H1 (cell line): ENCODE measurements around the gene FOXN3. TPM values are rescaled to one million over a fixed set of nuclear protein-coding genes. Genes with fewer than 3 reads are reported as not detected.

Source experiments
- EP300 ChIP-seq, 2 experiments: IDR thresholded peaks; 1 replicate in 1 of 2; 2 replicates in 1 of 2; pipeline ENCODE4 v1.6.1; 2011 to 2012; ENCODE audit warnings: low read depth in 2 of 2, low read length in 2 of 2, mild to moderate bottlenecking in 2 of 2, borderline replicate concordance in 1 of 2, inconsistent platforms in 1 of 2, moderate library complexity in 1 of 2
- JUN ChIP-seq: IDR thresholded peaks from 2 replicates; pipeline ENCODE4 v1.6.1; 2011; ENCODE audit warnings: low read depth, mild to moderate bottlenecking, improper control_type of control experiment, low read length
- NANOG ChIP-seq: IDR thresholded peaks from 2 replicates; pipeline ENCODE4 v1.6.1; 2011; ENCODE audit warnings: low read length, low read depth, mild to moderate bottlenecking, inconsistent platforms; ENCODE audit not compliant: insufficient read depth, poor library complexity, severe bottlenecking
- POLR2A ChIP-seq, 2 experiments: IDR thresholded peaks; 1 replicate in 1 of 2; 2 replicates in 1 of 2; pipeline ENCODE4 v1.6.1; 2011; ENCODE audit warnings: low read depth in 2 of 2, low read length in 2 of 2, mild to moderate bottlenecking in 2 of 2; ENCODE audit errors: control extremely low read depth in 1 of 2
- SRF ChIP-seq: IDR thresholded peaks from 2 replicates; pipeline ENCODE4 v1.6.1; 2011; ENCODE audit warnings: mild to moderate bottlenecking, low read depth, low read length, moderate library complexity
- SUZ12 ChIP-seq: fragments of 200-600 bp; sonication (generic); IDR thresholded peaks from 2 replicates; pipeline ENCODE4 v1.6.1; 2012; ENCODE audit warnings: mild to moderate bottlenecking, inconsistent platforms, low read length, moderate library complexity, mixed read lengths
- TAF7 ChIP-seq: optimal IDR thresholded peaks from 2 replicates; pipeline ENCODE3; 2011; ENCODE audit warnings: low read depth, mild to moderate bottlenecking, inconsistent platforms, low read length, moderate library complexity, borderline replicate concordance
- polyA plus RNA-seq, 7 experiments: library from polyadenylated mRNA; depleted of rRNA in 3 of 7; stranded (reverse) in 5 of 7; unstranded in 2 of 7; fragments of >200 nt in 5 of 7; fragments of 200-250 nt in 2 of 7; gene quantifications; 1 replicate in 5 of 7; 2 replicates in 1 of 7; 4 replicates in 1 of 7; pipeline versions ENCODE4 v1.2.1 to v1.2.3, GENCODE V29; 2011 to 2013; ENCODE audit warnings: missing spikeins in 2 of 7, mixed read lengths in 2 of 7
- total RNA-seq: library from RNA; stranded (reverse); fragmentation: NEBNext Ultra II Directional; extraction: Animal tissue kit (Norgen Biotek cat#: 25700); gene quantifications from 2 replicates; pipeline ENCODE4 v1.2.1, GENCODE V29; 2021
- TF ChIP-seq, protein P1 (sequence below): fragments of 300-600 bp; sonication (generic); IDR thresholded peaks from 2 replicates; pipeline ENCODE4 v1.7.1; 2012; ENCODE audit warnings: low read length, moderate library complexity, mild to moderate bottlenecking, inconsistent platforms; ENCODE audit not compliant: insufficient replicate concordance
- TF ChIP-seq, protein P2 (sequence below): IDR thresholded peaks from 2 replicates; pipeline ENCODE4 v1.6.1; 2012; ENCODE audit warnings: inconsistent platforms

The FOXN3 gene
- total and polyA plus RNA-seq, 2 of the 8 experiments (the other 6 are each of a cell fraction or from before 2014, with no cell fraction given) = 52.6 to 178 TPM

DNA sequence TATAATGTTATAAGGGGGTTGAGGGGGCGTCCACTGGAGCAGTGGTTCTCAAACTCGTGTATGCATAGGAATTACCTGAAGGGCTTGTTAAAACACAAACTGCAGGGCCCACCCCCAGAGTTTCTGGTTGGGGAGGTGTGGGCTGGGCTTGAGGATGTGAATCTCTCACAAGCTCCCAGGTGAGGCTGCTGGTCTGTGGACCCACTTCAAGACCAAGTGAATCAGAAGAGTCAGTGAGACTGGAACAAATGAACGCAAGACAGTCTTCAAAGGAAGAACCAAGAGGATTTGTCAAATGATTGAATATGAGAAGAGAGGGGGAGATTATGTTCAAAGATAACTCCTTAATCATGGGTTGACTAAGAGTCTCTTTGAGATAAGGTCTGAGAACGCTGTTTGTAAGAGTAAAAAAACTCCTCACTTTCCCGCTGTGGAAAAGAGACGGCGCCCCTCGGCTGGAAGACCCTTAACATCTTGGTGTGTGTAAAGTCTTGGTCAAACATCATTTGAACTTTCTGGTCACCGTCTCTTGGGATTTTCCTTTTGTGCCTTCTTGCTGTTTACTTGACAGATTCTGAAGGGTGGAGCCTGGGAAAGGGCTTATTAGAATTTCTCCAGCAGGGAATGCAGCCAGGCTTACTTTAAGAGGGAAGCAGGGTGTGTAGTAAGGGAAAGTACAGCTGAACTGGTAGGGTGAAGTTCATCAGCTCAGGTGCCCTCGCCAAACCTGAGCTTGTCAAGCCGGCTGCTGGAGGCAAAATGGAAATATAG lies 5.3 kb upstream of the FOXN3 start (continued):
- TF ChIP-seq, protein P1, sequence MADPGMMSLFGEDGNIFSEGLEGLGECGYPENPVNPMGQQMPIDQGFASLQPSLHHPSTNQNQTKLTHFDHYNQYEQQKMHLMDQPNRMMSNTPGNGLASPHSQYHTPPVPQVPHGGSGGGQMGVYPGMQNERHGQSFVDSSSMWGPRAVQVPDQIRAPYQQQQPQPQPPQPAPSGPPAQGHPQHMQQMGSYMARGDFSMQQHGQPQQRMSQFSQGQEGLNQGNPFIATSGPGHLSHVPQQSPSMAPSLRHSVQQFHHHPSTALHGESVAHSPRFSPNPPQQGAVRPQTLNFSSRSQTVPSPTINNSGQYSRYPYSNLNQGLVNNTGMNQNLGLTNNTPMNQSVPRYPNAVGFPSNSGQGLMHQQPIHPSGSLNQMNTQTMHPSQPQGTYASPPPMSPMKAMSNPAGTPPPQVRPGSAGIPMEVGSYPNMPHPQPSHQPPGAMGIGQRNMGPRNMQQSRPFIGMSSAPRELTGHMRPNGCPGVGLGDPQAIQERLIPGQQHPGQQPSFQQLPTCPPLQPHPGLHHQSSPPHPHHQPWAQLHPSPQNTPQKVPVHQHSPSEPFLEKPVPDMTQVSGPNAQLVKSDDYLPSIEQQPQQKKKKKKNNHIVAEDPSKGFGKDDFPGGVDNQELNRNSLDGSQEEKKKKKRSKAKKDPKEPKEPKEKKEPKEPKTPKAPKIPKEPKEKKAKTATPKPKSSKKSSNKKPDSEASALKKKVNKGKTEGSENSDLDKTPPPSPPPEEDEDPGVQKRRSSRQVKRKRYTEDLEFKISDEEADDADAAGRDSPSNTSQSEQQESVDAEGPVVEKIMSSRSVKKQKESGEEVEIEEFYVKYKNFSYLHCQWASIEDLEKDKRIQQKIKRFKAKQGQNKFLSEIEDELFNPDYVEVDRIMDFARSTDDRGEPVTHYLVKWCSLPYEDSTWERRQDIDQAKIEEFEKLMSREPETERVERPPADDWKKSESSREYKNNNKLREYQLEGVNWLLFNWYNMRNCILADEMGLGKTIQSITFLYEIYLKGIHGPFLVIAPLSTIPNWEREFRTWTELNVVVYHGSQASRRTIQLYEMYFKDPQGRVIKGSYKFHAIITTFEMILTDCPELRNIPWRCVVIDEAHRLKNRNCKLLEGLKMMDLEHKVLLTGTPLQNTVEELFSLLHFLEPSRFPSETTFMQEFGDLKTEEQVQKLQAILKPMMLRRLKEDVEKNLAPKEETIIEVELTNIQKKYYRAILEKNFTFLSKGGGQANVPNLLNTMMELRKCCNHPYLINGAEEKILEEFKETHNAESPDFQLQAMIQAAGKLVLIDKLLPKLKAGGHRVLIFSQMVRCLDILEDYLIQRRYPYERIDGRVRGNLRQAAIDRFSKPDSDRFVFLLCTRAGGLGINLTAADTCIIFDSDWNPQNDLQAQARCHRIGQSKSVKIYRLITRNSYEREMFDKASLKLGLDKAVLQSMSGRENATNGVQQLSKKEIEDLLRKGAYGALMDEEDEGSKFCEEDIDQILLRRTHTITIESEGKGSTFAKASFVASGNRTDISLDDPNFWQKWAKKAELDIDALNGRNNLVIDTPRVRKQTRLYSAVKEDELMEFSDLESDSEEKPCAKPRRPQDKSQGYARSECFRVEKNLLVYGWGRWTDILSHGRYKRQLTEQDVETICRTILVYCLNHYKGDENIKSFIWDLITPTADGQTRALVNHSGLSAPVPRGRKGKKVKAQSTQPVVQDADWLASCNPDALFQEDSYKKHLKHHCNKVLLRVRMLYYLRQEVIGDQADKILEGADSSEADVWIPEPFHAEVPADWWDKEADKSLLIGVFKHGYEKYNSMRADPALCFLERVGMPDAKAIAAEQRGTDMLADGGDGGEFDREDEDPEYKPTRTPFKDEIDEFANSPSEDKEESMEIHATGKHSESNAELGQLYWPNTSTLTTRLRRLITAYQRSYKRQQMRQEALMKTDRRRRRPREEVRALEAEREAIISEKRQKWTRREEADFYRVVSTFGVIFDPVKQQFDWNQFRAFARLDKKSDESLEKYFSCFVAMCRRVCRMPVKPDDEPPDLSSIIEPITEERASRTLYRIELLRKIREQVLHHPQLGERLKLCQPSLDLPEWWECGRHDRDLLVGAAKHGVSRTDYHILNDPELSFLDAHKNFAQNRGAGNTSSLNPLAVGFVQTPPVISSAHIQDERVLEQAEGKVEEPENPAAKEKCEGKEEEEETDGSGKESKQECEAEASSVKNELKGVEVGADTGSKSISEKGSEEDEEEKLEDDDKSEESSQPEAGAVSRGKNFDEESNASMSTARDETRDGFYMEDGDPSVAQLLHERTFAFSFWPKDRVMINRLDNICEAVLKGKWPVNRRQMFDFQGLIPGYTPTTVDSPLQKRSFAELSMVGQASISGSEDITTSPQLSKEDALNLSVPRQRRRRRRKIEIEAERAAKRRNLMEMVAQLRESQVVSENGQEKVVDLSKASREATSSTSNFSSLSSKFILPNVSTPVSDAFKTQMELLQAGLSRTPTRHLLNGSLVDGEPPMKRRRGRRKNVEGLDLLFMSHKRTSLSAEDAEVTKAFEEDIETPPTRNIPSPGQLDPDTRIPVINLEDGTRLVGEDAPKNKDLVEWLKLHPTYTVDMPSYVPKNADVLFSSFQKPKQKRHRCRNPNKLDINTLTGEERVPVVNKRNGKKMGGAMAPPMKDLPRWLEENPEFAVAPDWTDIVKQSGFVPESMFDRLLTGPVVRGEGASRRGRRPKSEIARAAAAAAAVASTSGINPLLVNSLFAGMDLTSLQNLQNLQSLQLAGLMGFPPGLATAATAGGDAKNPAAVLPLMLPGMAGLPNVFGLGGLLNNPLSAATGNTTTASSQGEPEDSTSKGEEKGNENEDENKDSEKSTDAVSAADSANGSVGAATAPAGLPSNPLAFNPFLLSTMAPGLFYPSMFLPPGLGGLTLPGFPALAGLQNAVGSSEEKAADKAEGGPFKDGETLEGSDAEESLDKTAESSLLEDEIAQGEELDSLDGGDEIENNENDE = no peak
- no peak for TF ChIP-seq POLR2A (IDR thresholded peaks at IDR 0.05; ENCODE audit: control extremely low read depth in 1 of 2, low read depth in 2 of 2, low read length in 2 of 2)
- no peak for TF ChIP-seq TAF7
- TF ChIP-seq, protein P2, sequence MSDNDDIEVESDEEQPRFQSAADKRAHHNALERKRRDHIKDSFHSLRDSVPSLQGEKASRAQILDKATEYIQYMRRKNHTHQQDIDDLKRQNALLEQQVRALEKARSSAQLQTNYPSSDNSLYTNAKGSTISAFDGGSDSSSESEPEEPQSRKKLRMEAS = no peak
- no peak for TF ChIP-seq SRF
- no peak for TF ChIP-seq EP300 (IDR thresholded peaks at IDR 0.05; ENCODE audit: borderline replicate concordance in 1 of 2, low read depth in 2 of 2, low read length in 2 of 2)
- TF ChIP-seq SUZ12 = no peak
- no peak for TF ChIP-seq NANOG
- TF ChIP-seq JUN = no peak
